ENCODE data around the gene ADAM23. TPM values are rescaled to one million over a fixed set of nuclear protein-coding genes. Genes with fewer than 3 reads are reported as not detected.

The ADAM23 gene
- total and polyA plus RNA-seq, 2 experiments from 2014 or later, result 11.8 to 15.9 TPM

DNA sequence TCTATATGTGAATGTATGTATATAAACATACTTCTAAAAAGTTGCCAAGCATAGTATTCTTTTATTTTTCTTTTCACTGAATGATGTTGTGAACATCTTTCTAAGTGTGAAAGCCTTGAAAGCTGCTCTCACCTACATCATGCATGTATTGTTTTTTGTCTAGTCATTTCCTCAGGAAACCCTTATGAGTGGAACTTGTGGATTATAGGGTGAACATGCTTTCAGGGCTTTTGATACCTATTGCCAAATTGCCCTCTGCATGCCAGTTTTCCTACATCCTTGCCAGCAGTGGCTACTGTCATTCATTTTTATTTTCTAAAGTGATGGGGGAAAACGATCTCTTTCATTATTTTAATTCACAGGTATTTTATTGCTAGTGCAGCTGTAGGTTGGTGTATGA is 78.3 kb downstream of the ADAM23 start:
- Mint-ChIP-seq H3K27me3 (ENCODE audit: insufficient read depth, low read depth, poor library complexity) (no peaks in the 10 kb centered on the region), H3K4me1 (peaks cover 14% of the 10 kb centered on the region), H3K27ac (no peak overlapping the region), H3K4me3 (no peak overlapping the region), H3K36me3 (ENCODE audit: low read depth) (no peaks in the 10 kb centered on the region), H3K9me3 (no peaks in the 10 kb centered on the region)
- no peak overlapping the region for H3K4me3 ChIP-seq
- H4K20me1 ChIP-seq (replicated peaks; ENCODE audit: insufficient read depth), result no peaks in the 10 kb centered on the region
- H3K4me2 ChIP-seq, result no peak overlapping the region
- ATAC-seq (no peak), DNase-seq (ENCODE audit: low spot score) (no peak)
- H3K79me2 ChIP-seq (replicated peaks; ENCODE audit: insufficient read depth), result no peaks in the 10 kb centered on the region
- H2AFZ ChIP-seq, result no peak overlapping the region
- H3F3A ChIP-seq (replicated peaks; ENCODE audit: low read depth), result no peaks in the 10 kb centered on the region
- no peaks in the 10 kb centered on the region for H3K36me3 ChIP-seq (ENCODE audit: insufficient read depth)
- H3K27ac ChIP-seq (ENCODE audit: low read depth), result no peak overlapping the region
- H3K4me1 ChIP-seq (ENCODE audit: insufficient read depth), result no peaks in the 10 kb centered on the region; the same call in 1 of the 2 replicates
- H3K27me3 ChIP-seq (ENCODE audit: insufficient read depth), result no peaks in the 10 kb centered on the region
- TF ChIP-seq NANOG (IDR thresholded peaks at IDR 0.05; ENCODE audit: borderline replicate concordance) (no peak), ZNF331 (CRISPR knock-in tag; IDR thresholded peaks at IDR 0.05; ENCODE audit: low read depth) (no peak), EZH2phosphoT487 (IDR thresholded peaks at IDR 0.05; ENCODE audit: unreplicated experiment) (no peak), JUNB (IDR thresholded peaks at IDR 0.05; ENCODE audit: unreplicated experiment) (no peak), STAT1 (IDR thresholded peaks at IDR 0.05; ENCODE audit: unreplicated experiment) (no peak), POLR2AphosphoS5 (IDR thresholded peaks at IDR 0.05; ENCODE audit: low read depth) (no peak), CREB1 (CRISPR knock-in tag; IDR thresholded peaks at IDR 0.05; ENCODE audit: low read depth) (no peak), ETS1 (IDR thresholded peaks at IDR 0.05) (no peak)
- TF ChIP-seq, protein P1, sequence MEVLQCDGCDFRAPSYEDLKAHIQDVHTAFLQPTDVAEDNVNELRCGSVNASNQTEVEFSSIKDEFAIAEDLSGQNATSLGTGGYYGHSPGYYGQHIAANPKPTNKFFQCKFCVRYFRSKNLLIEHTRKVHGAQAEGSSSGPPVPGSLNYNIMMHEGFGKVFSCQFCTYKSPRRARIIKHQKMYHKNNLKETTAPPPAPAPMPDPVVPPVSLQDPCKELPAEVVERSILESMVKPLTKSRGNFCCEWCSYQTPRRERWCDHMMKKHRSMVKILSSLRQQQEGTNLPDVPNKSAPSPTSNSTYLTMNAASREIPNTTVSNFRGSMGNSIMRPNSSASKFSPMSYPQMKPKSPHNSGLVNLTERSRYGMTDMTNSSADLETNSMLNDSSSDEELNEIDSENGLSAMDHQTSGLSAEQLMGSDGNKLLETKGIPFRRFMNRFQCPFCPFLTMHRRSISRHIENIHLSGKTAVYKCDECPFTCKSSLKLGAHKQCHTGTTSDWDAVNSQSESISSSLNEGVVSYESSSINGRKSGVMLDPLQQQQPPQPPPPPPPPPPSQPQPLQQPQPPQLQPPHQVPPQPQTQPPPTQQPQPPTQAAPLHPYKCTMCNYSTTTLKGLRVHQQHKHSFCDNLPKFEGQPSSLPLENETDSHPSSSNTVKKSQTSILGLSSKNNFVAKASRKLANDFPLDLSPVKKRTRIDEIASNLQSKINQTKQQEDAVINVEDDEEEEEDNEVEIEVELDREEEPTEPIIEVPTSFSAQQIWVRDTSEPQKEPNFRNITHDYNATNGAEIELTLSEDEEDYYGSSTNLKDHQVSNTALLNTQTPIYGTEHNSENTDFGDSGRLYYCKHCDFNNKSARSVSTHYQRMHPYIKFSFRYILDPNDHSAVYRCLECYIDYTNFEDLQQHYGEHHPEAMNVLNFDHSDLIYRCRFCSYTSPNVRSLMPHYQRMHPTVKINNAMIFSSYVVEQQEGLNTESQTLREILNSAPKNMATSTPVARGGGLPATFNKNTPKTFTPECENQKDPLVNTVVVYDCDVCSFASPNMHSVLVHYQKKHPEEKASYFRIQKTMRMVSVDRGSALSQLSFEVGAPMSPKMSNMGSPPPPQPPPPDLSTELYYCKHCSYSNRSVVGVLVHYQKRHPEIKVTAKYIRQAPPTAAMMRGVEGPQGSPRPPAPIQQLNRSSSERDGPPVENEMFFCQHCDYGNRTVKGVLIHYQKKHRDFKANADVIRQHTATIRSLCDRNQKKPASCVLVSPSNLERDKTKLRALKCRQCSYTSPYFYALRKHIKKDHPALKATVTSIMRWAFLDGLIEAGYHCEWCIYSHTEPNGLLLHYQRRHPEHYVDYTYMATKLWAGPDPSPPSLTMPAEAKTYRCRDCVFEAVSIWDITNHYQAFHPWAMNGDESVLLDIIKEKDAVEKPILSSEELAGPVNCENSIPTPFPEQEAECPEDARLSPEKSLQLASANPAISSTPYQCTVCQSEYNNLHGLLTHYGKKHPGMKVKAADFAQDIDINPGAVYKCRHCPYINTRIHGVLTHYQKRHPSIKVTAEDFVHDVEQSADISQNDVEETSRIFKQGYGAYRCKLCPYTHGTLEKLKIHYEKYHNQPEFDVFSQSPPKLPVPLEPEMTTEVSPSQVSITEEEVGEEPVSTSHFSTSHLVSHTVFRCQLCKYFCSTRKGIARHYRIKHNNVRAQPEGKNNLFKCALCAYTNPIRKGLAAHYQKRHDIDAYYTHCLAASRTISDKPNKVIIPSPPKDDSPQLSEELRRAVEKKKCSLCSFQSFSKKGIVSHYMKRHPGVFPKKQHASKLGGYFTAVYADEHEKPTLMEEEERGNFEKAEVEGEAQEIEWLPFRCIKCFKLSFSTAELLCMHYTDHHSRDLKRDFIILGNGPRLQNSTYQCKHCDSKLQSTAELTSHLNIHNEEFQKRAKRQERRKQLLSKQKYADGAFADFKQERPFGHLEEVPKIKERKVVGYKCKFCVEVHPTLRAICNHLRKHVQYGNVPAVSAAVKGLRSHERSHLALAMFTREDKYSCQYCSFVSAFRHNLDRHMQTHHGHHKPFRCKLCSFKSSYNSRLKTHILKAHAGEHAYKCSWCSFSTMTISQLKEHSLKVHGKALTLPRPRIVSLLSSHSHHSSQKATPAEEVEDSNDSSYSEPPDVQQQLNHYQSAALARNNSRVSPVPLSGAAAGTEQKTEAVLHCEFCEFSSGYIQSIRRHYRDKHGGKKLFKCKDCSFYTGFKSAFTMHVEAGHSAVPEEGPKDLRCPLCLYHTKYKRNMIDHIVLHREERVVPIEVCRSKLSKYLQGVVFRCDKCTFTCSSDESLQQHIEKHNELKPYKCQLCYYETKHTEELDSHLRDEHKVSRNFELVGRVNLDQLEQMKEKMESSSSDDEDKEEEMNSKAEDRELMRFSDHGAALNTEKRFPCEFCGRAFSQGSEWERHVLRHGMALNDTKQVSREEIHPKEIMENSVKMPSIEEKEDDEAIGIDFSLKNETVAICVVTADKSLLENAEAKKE (CRISPR knock-in tag; IDR thresholded peaks at IDR 0.05), result no peak
- TF ChIP-seq, protein P2, sequence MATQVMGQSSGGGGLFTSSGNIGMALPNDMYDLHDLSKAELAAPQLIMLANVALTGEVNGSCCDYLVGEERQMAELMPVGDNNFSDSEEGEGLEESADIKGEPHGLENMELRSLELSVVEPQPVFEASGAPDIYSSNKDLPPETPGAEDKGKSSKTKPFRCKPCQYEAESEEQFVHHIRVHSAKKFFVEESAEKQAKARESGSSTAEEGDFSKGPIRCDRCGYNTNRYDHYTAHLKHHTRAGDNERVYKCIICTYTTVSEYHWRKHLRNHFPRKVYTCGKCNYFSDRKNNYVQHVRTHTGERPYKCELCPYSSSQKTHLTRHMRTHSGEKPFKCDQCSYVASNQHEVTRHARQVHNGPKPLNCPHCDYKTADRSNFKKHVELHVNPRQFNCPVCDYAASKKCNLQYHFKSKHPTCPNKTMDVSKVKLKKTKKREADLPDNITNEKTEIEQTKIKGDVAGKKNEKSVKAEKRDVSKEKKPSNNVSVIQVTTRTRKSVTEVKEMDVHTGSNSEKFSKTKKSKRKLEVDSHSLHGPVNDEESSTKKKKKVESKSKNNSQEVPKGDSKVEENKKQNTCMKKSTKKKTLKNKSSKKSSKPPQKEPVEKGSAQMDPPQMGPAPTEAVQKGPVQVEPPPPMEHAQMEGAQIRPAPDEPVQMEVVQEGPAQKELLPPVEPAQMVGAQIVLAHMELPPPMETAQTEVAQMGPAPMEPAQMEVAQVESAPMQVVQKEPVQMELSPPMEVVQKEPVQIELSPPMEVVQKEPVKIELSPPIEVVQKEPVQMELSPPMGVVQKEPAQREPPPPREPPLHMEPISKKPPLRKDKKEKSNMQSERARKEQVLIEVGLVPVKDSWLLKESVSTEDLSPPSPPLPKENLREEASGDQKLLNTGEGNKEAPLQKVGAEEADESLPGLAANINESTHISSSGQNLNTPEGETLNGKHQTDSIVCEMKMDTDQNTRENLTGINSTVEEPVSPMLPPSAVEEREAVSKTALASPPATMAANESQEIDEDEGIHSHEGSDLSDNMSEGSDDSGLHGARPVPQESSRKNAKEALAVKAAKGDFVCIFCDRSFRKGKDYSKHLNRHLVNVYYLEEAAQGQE (IDR thresholded peaks at IDR 0.05; ENCODE audit: unreplicated experiment), result no peak
- no peaks in the 10 kb centered on the region; the same call in 1 of the 2 replicates for H3K9me2 ChIP-seq (ENCODE audit: insufficient read depth)

All from GM23338 (cell line).